Ammon's horn (tissue), 1 donor: Measurements from ENCODE around the gene HMGCL.
"Not testable (repeated sequence)": the region's sequence is repeated elsewhere in the genome, so short reads cannot be mapped to it uniquely, and the experiment has no call there.

Experiments used
- DNase-seq: peaks from one replicate; pipeline ENCODE4 v3.0.0-alpha.2; 2016; ENCODE audit warnings: low spot score

Gene HMGCL

DNA sequence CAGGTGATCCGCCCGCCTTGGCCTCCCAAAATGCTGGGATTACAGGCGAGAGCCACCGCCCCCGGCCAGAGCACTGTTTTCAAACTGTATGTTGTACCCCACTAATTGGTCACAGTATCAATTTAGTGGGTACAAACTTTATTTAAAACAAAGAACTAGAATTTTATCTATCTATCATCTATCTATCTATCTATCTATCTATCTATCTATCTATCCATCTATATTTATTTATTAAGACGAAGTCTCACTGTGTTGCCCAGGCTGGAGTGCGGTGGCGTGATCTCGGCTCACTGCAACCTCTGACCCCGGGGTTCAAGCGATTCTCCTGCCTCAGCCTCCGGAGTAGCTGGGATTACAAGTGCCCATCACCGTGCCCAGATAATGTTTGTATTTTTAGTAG lies 1.4 kb upstream of the HMGCL start:
- DNase-seq, result not testable (repeated sequence)

GRCh38 chr1:23825762-23826522 lies 713 bp upstream of the HMGCL start:
- DNase-seq, result no peak

DNA sequence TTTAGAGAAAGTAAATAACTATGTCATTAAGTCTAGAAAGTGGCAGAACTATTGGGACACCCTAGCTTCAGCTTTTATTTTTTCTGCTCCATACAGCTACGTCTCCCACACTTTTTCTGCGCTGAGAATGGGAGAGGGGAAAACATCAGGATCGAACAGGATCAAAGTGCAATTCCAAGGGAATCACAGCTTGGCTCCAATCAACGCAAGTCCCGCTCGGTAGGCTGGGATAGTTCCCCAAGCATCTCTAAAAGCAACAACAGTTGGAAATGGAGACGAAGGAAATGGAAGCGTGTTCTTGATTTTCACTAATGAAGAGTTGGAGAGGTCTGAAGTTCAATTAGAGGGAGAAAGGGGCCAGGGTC lies 536 bp downstream of the HMGCL start:
- DNase-seq, result no peak

DNA sequence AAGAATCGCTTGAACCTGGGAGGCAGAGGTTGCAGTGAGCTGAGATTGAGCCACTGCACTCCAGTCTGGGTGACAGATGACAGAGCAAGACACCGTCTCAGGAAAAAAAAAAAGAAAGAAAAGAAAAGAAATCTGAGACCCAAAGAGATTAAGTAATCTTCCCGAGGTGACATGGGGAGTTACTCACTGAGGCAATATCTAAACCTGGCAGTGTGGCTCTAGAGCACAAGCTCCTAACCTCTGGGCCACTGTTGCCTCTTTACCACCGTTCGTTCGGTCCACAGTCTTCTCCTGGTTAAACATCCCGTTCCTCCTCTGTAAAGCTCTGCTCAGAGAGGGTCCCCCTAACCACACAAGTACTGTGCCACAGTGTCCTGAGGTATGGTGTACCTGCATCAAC lies 1.5 kb downstream of the HMGCL start:
- no peak for DNase-seq

DNA sequence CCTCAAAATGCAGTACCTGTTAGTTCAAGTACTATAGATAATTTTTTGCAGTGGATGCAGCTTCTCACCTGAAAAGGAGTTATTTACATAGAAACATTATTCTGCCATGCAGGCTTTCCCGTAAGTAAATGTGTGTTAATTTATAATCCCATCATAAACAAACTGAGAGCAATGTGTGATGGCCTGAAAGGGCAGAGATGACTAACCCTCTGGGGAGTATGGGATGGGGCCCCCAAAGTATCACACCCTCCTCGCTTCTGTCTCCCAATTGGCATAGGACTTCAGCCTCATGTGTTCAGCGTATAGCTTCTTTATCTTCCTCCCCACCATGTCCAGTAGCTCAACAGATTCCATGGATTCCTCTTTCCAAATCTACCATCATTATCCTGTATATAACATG lies 7.6 kb downstream of the HMGCL start:
- DNase-seq, result no peak

DNA sequence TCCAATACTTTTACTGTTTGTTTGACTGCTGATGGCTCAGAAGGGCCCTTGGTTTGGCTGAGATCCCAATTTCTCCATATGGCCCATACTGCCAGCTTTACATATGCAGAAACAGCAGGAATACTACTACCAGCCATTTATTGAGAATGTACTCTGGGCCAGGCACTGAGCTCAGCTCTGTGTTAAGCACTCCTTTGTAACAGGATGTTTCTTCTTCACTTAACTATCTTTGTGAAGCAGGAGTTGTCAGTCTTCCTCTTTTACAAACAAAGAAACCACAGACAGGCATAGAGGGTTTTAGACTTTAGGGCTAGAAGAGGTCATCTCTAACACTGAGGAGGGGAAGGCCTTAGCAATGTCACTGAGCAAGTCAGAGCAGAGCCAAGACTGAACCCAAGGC lies 8.3 kb downstream of the HMGCL start:
- no peak for DNase-seq

- DNase-seq, result no peak
Measured at GRCh38 chr1:23816361-23816760, 8.9 kb downstream of the HMGCL start.

DNA sequence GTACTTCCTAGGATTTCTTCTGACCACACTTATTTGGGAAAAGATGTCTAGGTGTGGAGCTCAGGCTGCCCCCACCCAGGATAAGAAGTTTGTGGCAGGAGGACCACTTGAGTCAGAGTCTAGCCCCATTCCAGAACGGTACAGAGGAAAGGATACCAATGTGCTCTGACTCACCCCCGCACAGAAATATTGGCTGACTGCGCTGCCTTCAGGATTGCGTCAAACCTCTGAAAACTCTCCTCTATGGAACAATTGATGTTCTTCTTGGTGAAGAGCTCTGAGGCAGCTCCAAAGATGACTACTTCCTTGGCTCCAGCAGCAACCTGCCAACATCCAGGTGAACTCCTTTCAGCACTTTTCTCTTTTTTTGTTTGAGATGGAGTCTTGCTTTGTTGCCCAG lies 11.2 kb downstream of the HMGCL start:
- no peak for DNase-seq

- peak; percentile 68 for DNase-seq
Measured at GRCh38 chr1:23810818-23811540, 14.2 kb downstream of the HMGCL start.

DNA sequence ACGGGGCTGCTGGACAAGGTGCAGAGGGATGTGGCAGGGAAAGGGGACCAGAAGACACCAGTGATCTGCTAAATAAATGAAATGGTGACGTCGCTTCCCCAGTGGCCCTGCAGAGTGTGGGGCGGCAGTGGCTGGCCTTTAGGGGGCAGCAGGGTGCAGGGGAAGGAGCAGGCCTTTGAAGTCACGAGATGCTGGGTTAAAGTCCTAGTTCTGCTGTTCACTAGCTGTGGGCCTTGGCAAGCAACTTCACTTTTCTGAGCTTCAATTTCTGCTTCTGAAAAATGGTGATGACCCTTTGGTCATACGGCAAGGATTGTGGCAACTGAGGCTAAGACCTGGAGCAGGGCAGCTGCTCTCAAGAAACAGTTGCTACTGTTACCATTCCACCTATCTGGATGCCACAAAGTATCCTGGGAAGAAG lies 15.5 kb downstream of the HMGCL start:
- peak; percentile 75 for DNase-seq

DNA sequence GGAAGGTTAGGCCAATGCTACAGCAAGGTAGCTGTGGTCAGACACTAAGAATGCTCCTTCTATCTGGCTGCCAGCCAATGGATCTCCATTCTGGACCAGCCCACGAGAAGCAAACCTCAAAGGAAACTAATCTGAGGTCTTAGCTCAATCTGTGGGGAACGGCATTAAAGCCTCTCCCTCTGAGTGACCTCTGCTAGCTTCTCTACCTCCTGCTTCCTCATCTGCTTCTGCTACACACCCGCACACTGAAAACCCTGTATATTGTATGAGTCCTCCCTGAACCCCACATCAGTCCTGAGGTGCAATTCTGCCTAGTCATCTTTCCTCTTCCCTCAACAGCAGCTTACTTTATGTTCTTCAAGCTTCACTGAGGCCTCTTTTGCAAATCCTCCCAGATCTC lies 17.8 kb downstream of the HMGCL start:
- no peak for DNase-seq

- no peak for DNase-seq
Measured at GRCh38 chr1:23806280-23806679, 18.9 kb downstream of the HMGCL start.

DNA sequence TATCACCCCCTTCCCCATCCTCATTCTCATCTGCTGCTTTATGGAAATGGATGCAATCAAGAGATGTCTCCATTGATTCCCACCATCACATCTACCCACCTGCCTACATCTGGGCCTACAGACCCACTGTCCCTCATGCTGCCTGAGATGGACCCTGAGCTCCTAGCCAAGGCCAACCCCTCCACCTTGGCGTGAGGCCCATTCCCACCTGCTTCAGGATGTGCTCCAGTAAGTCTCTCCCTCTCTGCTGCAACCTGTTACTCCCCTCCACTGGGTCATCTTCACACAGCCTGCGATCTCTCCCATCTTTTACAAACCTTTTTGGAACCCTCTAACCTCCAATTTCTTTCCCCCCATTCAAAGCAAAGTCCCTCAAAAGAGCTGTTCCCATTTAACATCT lies 20.2 kb downstream of the HMGCL start:
- DNase-seq, result no peak

- no peak for DNase-seq
Measured at GRCh38 chr1:23804183-23804835, 20.9 kb downstream of the HMGCL start.

- no peak for DNase-seq
Measured at GRCh38 chr1:23803674-23804073, 21.6 kb downstream of the HMGCL start.

GRCh38 chr1:23802809-23803342 lies 22.4 kb downstream of the HMGCL start:
- not testable (repeated sequence) for DNase-seq

DNA sequence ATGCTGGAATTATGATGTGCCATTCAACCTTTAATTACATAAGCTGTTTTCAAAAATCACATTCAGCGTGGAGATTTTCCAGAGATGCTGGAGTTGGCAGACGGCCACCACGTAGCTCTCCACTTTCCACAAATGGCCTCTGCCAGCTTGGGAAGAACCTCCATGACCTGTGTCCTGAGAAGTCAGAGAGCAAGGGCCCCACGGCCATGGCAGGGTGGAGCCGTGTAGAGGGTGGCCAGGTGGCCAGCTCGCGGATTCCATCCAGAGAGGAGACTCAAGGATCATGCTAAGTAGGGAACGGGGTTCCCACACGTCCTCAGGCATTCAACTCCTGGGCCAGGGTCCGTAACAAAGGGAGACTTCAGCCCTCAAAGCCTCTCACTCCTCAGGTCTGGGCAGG lies 23.4 kb downstream of the HMGCL start:
- no peak for DNase-seq

- DNase-seq, result no peak
Measured at GRCh38 chr1:23801338-23801748, 23.9 kb downstream of the HMGCL start.

- DNase-seq, result peak; percentile 95
Measured at GRCh38 chr1:23800400-23801337, 24.6 kb downstream of the HMGCL start, which contains the start of gene GALE. TSS of gene GALE (minus strand) at chr1:23800754. CDS start at chr1:23799007, 1,747 bp downstream.

DNA sequence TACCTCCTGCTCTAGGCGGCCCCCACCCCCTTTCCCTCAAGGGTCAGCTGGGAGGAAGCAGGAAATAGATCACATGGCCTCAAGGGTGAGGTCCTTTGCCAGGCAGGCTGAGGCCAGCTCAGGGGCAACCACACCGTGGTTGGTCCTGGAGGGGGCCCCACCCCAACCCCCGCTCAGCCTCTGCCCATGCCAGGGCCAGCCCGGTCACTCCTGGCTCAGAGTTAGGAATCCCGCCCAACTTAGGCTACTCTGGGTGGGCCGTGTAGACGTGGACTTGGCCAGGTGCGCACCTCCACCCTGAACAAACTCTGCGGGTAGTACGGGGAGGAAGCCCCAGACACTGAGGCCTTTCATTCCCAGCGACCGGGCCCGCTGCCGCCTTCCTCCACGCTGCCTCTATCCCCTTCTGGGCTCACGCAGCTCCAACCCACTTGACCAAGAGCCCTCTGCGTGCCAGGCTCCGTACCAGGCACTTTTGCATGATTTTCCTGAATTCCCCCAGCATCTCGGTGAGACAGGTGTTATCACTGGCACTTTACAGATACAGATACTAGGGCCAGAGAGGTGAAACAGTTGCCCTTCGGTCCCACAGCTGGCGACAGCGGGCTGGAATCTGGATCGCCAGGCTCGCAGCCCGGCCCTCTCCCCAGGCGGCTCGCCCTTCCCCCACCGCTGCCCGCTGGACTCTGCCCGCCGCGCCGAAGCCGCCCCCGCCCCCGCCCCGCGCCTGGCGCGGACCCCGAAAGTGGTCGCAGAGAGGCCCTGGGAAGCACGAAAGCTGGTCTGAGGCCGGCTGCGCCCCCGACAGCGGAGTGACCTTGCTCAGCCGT lies 25.4 kb downstream of the HMGCL start:
- DNase-seq, result no peak

DNA sequence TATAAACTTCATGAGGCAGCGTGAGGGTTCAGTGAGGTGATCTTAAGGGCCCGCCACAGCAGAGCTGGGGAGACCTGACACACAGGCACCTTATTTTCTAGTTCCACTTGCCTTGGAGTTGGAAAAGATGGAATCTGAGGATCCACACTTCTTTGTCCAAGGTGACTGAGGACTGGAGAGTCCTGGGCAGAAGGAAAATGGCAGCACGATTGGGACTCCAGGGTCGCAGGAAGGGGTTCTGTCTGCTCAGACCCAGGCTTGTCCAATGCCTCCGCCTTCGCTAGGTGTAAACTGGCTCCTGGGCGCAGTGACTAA lies 26.0 kb downstream of the HMGCL start:
- no peak for DNase-seq
